MCF 10A (cell line): ENCODE measurements around the gene IFT27. TPM values are rescaled to one million over a fixed set of nuclear protein-coding genes. Genes with fewer than 3 reads are reported as not detected.
A peak's percentile ranks its signal among the peaks of the same experiment; 100 is the strongest.

Experiments used
- BruUV-seq: library from RNA; stranded (reverse); fragments of 400-500 nt; replicated peaks from 2 replicates; lab custom pipeline; 2021; lab: Mats Ljungman, UMichigan
- CTCF ChIA-PET: fragments of 300-600 bp; sonication (Branson Sonifier 250); formaldehyde crosslinking; extraction: SDS; loops from one replicate; lab custom pipeline; 2021; ENCODE audit warnings: antibody characterized with exemption, inconsistent platforms; lab: Yijun Ruan, JAX
- POLR2A ChIA-PET: fragments of 300-600, 350-650 bp; sonication (Branson Sonifier 250); formaldehyde crosslinking; extraction: SDS; loops from one replicate; lab custom pipeline; 2020; ENCODE audit warnings: antibody characterized with exemption, inconsistent platforms; lab: Yijun Ruan, JAX
- DNase-seq: peaks from one replicate; pipeline ENCODE4 v3.0.0-alpha.2; 2018; ENCODE audit not compliant: unreplicated experiment
- H3K27ac Mint-ChIP-seq: one replicate; pipeline ENCODE4 v1.8.0; 2022; ENCODE audit warnings: mild to moderate bottlenecking, low read depth, mixed read lengths; ENCODE audit not compliant: unreplicated experiment
- H3K27me3 Mint-ChIP-seq: one replicate; pipeline ENCODE4 v1.8.0; 2022; ENCODE audit warnings: mixed read lengths; ENCODE audit not compliant: insufficient read depth, unreplicated experiment
- H3K36me3 Mint-ChIP-seq: one replicate; pipeline ENCODE4 v1.8.0; 2022; ENCODE audit warnings: mild to moderate bottlenecking, moderate library complexity, mixed read lengths; ENCODE audit not compliant: insufficient read depth, unreplicated experiment
- H3K4me1 Mint-ChIP-seq: one replicate; pipeline ENCODE4 v1.8.0; 2022; ENCODE audit warnings: mixed read lengths; ENCODE audit not compliant: insufficient read depth, unreplicated experiment
- H3K4me3 Mint-ChIP-seq: one replicate; pipeline ENCODE4 v1.8.0; 2022; ENCODE audit warnings: mild to moderate bottlenecking, moderate library complexity, mixed read lengths; ENCODE audit not compliant: unreplicated experiment
- H3K9me3 Mint-ChIP-seq: one replicate; pipeline ENCODE4 v1.8.0; 2022; ENCODE audit warnings: mixed read lengths; ENCODE audit not compliant: unreplicated experiment
- CTCF ChIP-seq: fragments of 200-600 bp; IDR thresholded peaks from one replicate; pipeline ENCODE4 v1.8.0; 2022; ENCODE audit warnings: antibody characterized with exemption, mild to moderate bottlenecking; ENCODE audit not compliant: unreplicated experiment
- intact Hi-C: fragments of 100-400 bp; cut with micrococcal nuclease; formaldehyde crosslinking; loops from 2 replicates; pipeline ENCODE4 v1.14.1; 2022
- total RNA-seq: library from RNA; stranded (reverse); gene quantifications from 2 replicates; pipeline ENCODE4 v1.2.3, GENCODE V29; 2022

The IFT27 gene
- total RNA-seq, 1 experiment from 2014 or later: 17.6 TPM

GRCh38 chr22:36738416-36739020 lies 37.4 kb downstream of the IFT27 start:
- Mint-ChIP-seq H3K4me1 (peaks cover 21% of the 10 kb centered on the region), H3K9me3 (no peaks in the 10 kb centered on the region), H3K36me3 (no peaks in the 10 kb centered on the region), H3K27ac (no peak overlapping the region), H3K4me3 (no peak overlapping the region), H3K27me3 (no peaks in the 10 kb centered on the region)
- no peak for DNase-seq
- intact Hi-C loops: no loop called here
- no TSS peak for BruUV-seq
- no peak for TF ChIP-seq CTCF
- ChIA-PET CTCF (interaction anchor here (0.5 to 1.1 kb wide), 4 partner anchors 13 to 209 kb away, joined by 3 to 7 read pairs (median 3); no protein-coding TSS in a partner anchor), POLR2A (interaction anchor here (0.5 to 1.4 kb wide), 3 partner anchors 26 to 523 kb away, joined by 3 read pairs; no protein-coding TSS in a partner anchor)

GRCh38 chr22:36737776-36738175 lies 38.1 kb downstream of the IFT27 start:
- BruUV-seq: no TSS peak
- Mint-ChIP-seq H3K4me3 (no peak overlapping the region), H3K9me3 (no peaks in the 10 kb centered on the region), H3K27ac (peak overlapping the region; percentile 10), H3K36me3 (no peaks in the 10 kb centered on the region), H3K4me1 (peaks cover 21% of the 10 kb centered on the region), H3K27me3 (peaks cover 6% of the 10 kb centered on the region)
- DNase-seq: peak; percentile 38
- POLR2A ChIA-PET: interaction anchor here (0.7 to 1.4 kb wide), 2 partner anchors 15 to 26 kb away, joined by 3 to 5 read pairs; no protein-coding TSS in a partner anchor
- no peak for TF ChIP-seq CTCF
- CTCF ChIA-PET: interaction anchor here (0.6 kb wide), 1 partner anchor 19 kb away, joined by 3 read pairs; no protein-coding TSS in a partner anchor
- intact Hi-C loops: no loop called here

- no peak for DNase-seq
- POLR2A ChIA-PET: interaction anchor here (0.6 kb wide), 1 partner anchor 17 kb away, joined by 3 read pairs; no protein-coding TSS in a partner anchor
- no peaks in the 10 kb centered on the region for H3K9me3 Mint-ChIP-seq
- CTCF ChIA-PET: no interaction called here
- TF ChIP-seq CTCF: no peak
- H3K4me3 Mint-ChIP-seq: no peak overlapping the region
- no peaks in the 10 kb centered on the region for H3K36me3 Mint-ChIP-seq
- BruUV-seq: no TSS peak
- peaks cover 21% of the 10 kb centered on the region for H3K4me1 Mint-ChIP-seq
- intact Hi-C loops: no loop called here
- H3K27ac Mint-ChIP-seq: no peak overlapping the region
- H3K27me3 Mint-ChIP-seq: peaks cover 15% of the 10 kb centered on the region
Observed at GRCh38 chr22:36736701-36737320, 39.1 kb downstream of the IFT27 start.
